HG02588 (cell line): ENCODE results near the gene LCE5A.
"Not testable (repeated sequence)": the region's sequence is repeated elsewhere in the genome, so short reads cannot be mapped to it uniquely, and the experiment has no call there.

ENCODE experiments used
- ATAC-seq: cut with Tn5 transposase; IDR thresholded peaks from one replicate; pipeline ENCODE4 v1.9.1; 2021; ENCODE audit warnings: mild to moderate bottlenecking, moderate library complexity; ENCODE audit not compliant: unreplicated experiment

LCE5A gene

GRCh38 chr1:152515434-152515783 is 4.8 kb downstream of the LCE5A start:
- ATAC-seq: no peak

GRCh38 chr1:152516082-152516481 is 5.5 kb downstream of the LCE5A start:
- ATAC-seq: no peak

- no peak for ATAC-seq
Observed at GRCh38 chr1:152517237-152517811, 6.7 kb downstream of the LCE5A start.

- no peak for ATAC-seq
Observed at GRCh38 chr1:152519851-152520250, 9.2 kb downstream of the LCE5A start.

- ATAC-seq: no peak
Observed at GRCh38 chr1:152520561-152521090, 10.0 kb downstream of the LCE5A start.

GRCh38 chr1:152525080-152525641 is 14.6 kb downstream of the LCE5A start:
- ATAC-seq: no peak

- ATAC-seq: no peak
Observed at GRCh38 chr1:152533327-152533938, 22.8 kb downstream of the LCE5A start.

GRCh38 chr1:152535774-152536173 is 25.2 kb downstream of the LCE5A start:
- no peak for ATAC-seq

- ATAC-seq: no peak
Observed at GRCh38 chr1:152537496-152537895, 26.9 kb downstream of the LCE5A start.

GRCh38 chr1:152539901-152540300 is 29.3 kb downstream of the LCE5A start:
- no peak for ATAC-seq

- no peak for ATAC-seq
Observed at GRCh38 chr1:152543820-152544219, 33.2 kb downstream of the LCE5A start.

- no peak for ATAC-seq
Observed at GRCh38 chr1:152546704-152547103, 36.1 kb downstream of the LCE5A start.

GRCh38 chr1:152548358-152548757 is 37.8 kb downstream of the LCE5A start:
- not testable (repeated sequence) for ATAC-seq
